Activated CD4-positive, alpha-beta T cell treated with anti-CD3 and anti-CD28 coated beads, Interleukin-10, Interleukin-2, amounts not matched to agents 100 ng/mL and 50 ng/mL, durations not matched to agents 16 hours and 8 hours (primary cell): ENCODE results near the gene KCNQ1OT1.

ENCODE experiments used
- DNase-seq: peaks from one replicate; pipeline ENCODE4 v3.0.0-alpha.2; 2020

The KCNQ1OT1 gene

GRCh38 chr11:2719831-2720590 lies 20.2 kb upstream of the KCNQ1OT1 start:
- DNase-seq, result no peak

- DNase-seq, result no peak
Observed at GRCh38 chr11:2718817-2719438, 19.1 kb upstream of the KCNQ1OT1 start.

- DNase-seq, result no peak
Observed at GRCh38 chr11:2717561-2718325, 17.9 kb upstream of the KCNQ1OT1 start.

GRCh38 chr11:2716376-2717095 lies 16.7 kb upstream of the KCNQ1OT1 start:
- no peak for DNase-seq

- no peak for DNase-seq
Observed at GRCh38 chr11:2715716-2716350, 16.0 kb upstream of the KCNQ1OT1 start.

GRCh38 chr11:2714871-2715270 lies 15.1 kb upstream of the KCNQ1OT1 start:
- no peak for DNase-seq

- no peak for DNase-seq
Observed at GRCh38 chr11:2714463-2714800, 14.6 kb upstream of the KCNQ1OT1 start.

GRCh38 chr11:2713661-2714462 lies 14.1 kb upstream of the KCNQ1OT1 start:
- DNase-seq, result no peak

GRCh38 chr11:2713094-2713493 lies 13.3 kb upstream of the KCNQ1OT1 start:
- DNase-seq, result no peak

- no peak for DNase-seq
Observed at GRCh38 chr11:2711161-2711560, 11.4 kb upstream of the KCNQ1OT1 start.

- DNase-seq, result no peak
Observed at GRCh38 chr11:2709429-2709828, 9.6 kb upstream of the KCNQ1OT1 start.

- no peak for DNase-seq
Observed at GRCh38 chr11:2708757-2709281, 9.0 kb upstream of the KCNQ1OT1 start.

GRCh38 chr11:2708151-2708581 lies 8.4 kb upstream of the KCNQ1OT1 start:
- no peak for DNase-seq

- no peak for DNase-seq
Observed at GRCh38 chr11:2707736-2708135, 7.9 kb upstream of the KCNQ1OT1 start.

GRCh38 chr11:2706321-2706720 lies 6.5 kb upstream of the KCNQ1OT1 start:
- DNase-seq, result no peak

GRCh38 chr11:2704896-2705606 lies 5.3 kb upstream of the KCNQ1OT1 start:
- DNase-seq, result no peak

GRCh38 chr11:2704356-2704755 lies 4.6 kb upstream of the KCNQ1OT1 start:
- no peak for DNase-seq

- DNase-seq, result no peak
Observed at GRCh38 chr11:2703363-2704141, 3.8 kb upstream of the KCNQ1OT1 start.

- DNase-seq, result no peak
Observed at GRCh38 chr11:2702771-2703362, 3.1 kb upstream of the KCNQ1OT1 start.
